CD4-positive, alpha-beta T cell treated with Interleukin-21 for 1 hour (primary cell): Measurements from ENCODE around the gene HPDL.
A peak's percentile ranks its signal among the peaks of the same experiment; 100 is the strongest.

ENCODE experiments used
- DNase-seq: peaks from one replicate; pipeline ENCODE4 v3.0.0-alpha.2; 2020

Gene HPDL

DNA sequence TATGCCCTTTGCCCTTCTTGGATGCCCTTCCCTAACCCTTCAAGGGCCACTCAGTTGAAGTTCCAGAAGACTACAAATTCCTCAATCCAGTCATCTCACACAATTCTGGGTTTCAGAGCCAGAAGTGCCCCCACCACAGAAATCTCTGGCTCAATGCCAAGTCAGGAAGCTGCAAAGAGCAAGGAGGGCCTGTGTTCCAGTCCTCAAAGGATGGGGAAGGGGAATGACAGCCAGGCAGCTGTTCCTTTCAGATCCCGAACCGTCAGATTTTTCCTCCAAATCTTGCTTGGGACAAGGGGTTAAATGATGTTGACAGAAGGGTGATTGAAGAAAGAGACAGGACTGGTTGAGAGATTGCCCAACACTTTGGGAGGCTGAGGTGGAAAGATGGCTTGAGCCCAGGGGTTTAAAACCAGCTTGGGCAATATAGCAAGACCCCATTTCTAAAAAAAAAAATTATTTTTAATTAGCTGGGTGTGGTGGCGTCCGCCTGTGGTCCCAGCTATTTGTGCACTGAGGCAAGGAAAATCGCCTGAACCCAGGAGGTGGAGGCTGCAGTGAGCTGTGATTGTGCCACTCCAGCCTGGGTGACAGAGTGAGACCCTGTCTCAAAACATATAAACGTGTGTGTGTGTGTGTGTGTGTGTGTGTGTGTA is 716 bp upstream of the HPDL start:
- DNase-seq = no peak

DNA sequence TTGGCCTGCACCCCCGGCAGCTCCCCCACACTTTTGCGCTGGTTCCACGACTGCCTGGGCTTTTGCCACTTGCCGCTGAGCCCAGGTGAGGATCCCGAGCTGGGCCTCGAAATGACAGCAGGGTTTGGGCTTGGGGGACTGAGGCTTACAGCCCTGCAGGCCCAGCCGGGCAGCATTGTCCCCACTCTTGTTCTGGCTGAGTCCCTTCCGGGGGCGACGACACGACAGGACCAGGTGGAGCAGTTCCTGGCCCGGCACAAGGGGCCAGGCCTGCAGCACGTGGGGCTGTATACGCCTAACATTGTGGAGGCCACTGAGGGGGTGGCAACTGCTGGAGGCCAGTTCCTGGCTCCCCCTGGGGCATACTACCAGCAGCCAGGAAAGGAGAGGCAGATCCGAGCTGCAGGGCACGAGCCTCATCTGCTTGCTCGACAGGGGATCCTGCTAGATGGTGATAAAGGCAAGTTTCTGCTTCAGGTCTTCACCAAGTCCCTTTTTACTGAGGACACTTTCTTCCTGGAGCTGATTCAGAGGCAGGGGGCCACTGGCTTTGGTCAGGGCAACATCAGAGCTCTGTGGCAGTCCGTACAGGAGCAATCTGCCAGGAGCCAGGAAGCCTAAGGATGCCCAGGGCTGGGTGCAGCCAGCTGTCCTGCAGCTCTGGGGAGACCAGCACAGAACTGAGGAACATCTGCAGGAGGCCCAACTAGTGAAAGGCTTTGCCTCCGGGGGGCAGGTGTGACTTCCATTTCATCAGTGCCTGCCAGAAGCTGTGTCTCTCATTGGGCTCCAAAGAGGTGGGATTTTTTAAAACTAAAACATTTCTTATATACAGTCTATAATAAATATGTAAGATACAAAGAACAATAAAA is 1.2 kb downstream of the HPDL start:
- DNase-seq = no peak

DNA sequence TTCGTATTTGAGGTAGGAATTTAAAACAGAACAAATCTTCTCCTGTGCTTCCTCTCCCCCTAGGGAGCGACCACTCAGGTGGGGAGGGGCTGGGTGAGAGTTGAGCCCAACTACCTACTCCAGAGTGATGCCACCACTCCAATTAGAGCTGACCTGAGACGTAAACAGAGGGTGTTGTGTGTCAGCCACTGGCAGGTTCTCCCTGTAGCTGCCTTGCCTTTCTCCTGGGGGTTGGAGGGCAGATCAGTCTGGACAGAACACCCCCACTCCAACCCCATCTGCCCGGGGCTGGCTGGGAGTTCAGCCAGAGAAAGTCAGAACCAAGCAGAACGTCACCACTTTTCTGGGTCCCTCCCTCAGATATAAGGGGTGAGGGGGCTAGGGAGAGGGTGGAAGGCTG is 2.0 kb downstream of the HPDL start:
- DNase-seq = no peak

DNA sequence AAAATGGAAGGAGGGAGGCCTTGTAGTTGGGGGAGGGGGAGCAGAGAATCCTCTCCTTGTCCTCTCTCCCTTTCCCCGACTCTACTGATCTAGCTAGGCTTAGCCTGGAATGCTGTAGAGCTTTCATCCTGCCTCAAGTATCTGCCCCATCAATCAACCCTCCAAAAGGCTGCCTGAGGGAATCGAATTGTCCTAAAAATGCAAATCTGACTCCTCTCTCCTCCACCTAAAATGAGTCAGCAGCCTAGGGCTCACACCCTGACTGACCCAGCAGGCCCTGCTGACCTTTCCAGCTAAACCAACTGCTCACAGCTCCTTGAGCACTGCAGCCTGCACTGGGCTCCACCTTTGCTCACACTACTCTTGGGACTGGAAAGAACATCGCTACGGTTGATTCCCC is 2.8 kb downstream of the HPDL start:
- DNase-seq = no peak

DNA sequence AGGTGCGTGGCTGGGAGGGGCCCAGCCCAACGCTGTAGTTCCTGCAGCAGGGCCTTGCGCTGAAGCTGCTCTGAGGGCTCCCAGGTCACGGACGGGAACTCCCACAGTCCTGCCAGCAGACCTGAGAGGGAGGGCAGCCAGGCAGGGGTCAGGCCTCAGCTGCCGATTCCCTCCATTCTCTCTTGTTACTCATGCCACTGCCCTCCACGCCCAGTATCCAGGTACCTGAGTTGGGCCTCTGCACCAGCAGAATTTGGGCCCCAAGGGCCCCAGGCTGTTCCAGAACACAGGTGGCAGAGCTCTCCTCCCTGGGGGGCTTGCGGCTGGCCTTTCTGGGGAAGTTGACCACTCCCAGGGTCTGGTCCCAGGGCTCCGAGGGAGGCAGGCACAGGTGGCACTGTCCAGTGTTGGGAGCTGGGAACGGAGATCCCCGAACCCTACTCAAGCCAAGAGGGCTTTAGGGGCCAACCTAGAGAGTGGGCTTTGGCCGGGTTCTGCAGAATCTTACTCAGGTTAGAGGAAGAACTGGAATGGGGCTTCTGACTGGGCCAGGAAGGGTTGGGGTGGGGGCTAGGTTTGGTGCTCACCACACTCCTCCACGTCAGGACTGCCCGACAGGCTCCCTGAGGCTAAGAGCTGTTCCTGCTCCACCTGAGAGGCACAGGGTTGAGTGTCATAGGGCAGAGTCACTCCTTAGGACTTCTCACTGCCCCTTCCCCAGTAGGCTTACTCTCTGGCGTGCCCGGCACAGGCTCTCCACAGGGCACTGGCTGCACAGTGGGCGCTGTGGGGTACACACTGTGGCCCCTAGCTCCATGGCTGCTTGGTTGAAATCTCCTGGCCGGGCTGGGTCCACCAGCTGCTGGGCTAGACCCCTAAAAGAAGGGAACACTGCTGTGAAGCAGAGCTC is 5.0 kb downstream of the HPDL start:
- DNase-seq = no peak

DNA sequence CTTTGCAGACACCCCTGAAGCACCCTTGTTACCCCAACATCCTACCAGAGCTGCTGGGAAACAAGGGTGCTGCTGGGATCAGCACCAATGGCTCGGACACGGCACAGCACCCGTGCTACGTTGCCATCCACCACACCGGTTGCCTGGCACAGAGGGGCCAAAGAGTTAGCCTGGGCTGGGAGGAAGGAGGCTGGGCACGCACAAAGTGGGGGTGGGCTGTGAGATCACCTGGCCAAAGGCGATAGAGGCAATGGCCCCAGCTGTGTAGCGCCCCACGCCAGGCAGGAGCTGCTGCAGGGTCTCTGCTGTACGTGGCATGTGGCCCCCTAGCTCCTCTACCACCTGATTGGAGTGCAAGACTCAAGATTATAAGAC is 5.6 kb downstream of the HPDL start:
- DNase-seq = no peak

DNA sequence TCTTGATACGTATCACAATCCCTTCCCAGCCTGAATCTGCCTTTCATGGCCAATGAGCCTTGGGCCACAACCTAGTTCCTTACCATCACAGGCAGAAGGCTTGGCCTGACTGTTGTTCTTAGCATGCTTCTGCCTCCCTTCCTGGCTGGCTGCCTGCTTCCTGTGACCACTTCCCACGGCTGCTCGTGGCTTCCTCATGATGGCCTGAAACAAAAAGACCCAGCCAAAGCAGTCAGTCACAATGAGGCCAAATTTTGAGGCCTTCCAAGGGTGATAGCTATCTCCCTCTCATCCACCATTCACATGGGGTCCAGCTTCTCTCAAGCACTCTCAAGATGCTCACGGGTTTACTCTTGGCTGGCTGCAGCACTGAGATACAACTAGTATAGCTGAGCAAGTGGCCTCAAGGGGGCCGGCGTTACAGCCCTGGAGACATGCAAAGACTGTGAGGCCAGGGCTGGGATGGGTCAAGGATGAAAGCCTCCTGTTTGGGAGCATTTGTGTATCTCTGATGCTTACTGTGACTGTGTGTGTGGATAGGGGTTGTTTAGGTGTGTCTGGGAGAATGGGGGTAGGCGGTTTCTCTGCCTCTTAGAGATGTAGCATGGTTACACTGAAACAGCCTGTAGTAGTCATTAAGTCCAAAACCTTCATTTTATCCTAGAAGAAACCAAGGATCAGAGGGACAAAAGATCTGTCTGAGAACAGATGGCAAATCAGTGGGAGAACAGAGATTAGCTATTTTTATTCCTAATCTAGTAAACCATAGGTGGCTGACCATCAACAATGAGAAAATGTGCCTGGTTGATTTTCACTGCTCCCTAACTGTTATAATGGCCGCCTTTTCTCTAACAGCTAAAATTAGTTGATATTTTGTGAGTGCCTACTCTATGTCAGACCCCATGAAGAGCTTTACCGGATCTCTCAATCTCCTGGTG is 7.9 kb downstream of the HPDL start:
- DNase-seq = no peak

DNA sequence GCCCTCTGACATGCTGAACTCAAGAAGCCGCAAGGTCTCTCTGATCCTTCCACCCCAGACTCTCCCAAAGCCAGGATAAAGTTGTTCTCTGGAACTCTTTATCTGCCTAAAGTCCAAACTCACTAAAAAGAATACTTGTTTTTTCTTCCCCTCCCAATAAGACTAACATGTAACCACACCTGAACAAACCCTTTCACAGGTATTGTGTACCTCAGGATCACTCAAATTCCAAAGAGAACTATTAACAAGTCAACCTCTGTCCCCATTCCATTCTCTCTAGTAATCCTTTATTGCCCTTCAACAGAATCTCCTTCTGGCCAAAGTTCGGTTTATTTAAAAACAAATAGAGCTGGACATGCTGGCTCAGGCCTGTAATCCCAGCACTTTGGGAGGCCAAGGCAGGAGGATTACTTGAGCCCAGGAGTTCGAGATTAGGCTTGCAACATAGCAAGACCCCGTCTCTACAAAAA is 9.2 kb downstream of the HPDL start:
- no peak for DNase-seq

DNA sequence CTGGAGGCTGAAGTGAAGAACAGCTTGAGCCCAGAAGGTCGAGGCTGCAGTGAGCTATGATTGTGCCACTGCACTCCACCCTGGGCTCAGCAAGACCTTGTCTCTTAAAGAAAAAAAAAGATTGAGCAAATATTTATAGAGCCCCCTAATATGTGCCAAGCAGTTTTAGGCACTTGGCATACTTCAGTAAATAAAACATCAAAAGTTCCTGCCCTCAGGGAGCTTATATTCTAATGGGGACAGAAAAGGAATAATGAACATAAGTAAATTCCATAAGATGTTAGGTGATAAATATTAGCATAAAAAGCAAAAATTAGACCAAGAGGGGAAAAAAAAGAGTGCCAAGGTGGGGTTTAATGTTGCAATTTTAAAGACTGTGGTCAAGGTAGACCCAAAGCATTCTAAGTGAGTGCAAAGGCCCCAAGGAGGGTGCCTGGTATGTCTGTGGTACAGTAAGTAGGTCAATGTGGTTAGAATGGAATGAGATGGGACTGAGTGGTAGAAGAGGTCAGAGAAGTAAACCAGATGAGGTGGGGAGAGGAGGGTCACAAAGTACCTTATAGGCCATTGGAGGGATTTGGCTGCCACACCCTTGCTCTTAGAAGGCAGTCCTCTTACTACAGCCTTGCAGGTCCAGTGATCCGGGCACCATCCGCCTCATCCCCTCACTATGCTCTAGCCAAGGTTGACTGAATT is 11.1 kb downstream of the HPDL start:
- no peak for DNase-seq

DNA sequence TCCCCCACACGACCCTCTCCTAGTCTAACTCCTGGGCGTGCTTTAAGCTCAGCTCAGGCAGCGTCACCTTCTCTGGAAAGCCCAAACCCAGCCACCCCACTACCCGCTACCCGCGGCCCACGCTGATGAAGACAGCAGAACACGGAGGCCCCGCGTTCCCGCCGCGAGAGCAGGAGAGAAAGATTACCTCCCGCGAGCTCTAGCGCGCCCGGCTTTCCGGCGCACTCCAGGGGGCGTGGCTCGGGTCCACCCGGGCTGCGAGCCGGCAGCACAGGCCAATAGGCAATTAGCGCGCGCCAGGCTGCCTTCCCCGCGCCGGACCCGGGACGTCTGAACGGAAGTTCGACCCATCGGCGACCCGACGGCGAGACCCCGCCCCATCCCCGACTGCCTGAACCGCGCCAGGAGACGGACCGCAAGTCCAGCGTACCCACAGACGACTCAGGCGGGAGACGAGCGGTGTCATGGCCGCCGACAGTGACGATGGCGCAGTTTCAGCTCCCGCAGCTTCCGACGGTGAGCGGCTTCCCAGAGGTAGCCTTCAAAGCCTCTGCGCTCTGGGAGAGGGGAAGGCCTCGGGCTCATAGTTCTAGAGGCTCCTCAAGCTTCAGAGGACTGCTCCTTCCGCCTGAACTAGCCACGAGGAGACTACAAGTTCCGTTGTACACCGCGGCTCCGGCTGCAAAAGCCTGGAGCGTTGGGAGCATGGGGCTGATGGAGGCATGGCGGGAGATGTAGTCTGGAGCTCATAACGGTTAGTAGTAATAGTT is 13.3 kb downstream of the HPDL start, which contains the start of the genes MUTYH and TOE1:
Gene MUTYH, minus strand, starts transcription at position 652 of the 770 bp plus-strand sequence. CDS start 5,935 bp downstream, outside the sequence.
Gene TOE1, plus strand, starts transcription at position 382 of the 770 bp plus-strand sequence. Its CDS starts 83 bp downstream, at position 465.
- DNase-seq = peak; percentile 92

DNA sequence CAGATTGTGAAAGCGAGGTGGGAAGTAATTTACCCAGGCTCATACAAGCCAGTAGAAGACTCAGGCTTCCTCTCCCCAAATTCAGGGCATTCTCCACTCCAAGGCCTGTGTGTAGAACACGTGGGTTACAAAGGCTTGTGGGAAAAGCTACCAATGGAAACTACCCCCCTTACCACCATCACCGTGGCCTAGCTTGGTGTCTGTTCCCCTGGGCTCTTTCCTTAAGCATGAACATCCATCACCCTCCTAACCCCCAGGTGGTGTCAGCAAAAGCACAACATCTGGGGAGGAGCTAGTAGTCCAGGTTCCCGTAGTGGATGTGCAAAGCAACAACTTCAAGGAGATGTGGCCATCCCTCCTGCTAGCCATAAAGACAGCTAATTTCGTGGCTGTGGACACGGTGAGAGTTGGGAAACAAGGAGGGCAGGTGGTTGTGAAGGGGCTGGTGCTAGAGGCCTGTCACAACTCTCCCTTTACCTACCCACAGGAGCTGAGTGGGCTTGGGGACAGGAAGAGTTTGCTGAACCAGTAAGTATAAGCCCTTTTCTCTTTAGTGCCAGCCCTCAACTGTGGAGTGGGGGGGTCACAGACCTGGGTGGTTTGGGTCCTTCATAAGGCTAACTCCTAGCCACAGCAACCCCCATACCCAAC is 14.2 kb downstream of the HPDL start:
- DNase-seq = peak; percentile 30

DNA sequence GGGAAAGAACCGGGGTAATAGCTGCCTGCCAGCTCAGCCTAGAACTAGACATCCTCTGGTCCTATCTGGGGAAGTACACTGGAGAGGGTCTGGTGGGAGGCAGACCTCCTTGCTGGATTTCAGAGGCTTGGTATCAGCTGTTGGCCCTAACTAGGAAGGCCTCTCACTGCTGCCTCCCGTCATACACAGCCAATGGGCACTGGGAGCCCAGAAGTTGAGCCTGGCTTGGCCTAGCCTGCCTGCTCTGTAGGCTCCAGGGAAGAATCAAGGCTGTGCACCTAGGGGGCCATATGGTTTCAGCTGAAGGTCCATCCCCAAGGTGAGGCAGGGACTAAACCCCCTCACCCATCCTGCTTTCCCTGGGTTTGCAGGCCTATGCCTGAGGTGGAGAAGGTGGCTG is 17.8 kb downstream of the HPDL start:
- no peak for DNase-seq

DNA sequence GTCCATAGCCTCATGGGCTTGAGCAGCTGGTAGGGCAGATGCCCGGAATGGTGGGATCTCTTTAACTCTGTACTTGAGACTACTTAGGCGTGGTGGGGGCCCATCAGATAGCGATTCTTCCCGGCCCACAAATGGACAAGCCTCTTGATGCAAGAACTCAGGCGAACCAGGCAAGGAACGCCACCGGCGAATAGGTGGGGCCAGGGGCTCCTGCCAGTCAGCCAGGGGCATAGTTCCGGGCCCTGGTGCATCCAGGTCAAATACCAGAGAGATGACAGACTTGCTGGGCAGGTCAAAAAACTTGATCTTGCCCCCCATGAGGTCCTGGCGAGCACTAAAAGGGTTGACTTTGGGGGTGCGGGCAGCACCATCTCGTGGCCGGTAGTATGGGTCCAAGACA is 18.3 kb downstream of the HPDL start:
- no peak for DNase-seq

DNA sequence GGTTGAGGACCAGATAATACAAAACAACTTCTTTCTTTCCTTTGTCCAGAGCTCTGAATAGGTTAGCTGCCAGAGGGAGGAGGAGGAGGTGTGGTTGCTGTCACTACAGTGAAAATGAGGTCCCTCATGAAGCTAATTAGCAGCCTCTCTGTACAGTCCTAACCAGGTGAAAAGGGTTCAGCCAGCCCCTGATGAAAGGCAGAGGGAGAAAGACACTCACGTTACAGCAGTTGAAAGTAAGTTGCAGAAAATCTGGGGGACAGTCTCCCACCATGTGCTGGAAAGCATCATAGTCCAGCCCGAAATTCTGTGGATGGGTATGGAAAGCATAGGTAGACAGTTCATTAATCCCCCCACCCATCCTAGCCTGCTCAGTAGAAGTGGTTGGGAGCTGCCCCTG is 19.8 kb downstream of the HPDL start:
- no peak for DNase-seq

DNA sequence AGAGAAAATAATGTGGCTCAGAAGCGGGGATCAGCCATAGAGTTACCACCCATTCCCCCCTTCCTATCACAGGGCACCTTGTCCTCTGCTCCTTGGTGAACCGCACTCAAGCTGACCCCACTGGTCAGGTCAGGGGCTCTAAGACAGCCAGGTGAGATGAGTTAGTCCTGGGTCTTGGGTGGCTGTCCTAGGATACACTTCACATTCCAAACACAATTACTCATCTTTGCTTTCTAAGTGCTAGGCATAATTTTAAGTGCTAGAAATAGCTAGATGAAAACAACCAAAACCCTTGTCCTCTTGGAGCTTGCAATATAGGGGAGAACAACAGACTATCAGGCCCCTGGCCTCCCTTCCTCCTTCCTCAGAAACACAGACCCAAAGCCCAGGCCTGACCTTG is 21.3 kb downstream of the HPDL start:
- no peak for DNase-seq

DNA sequence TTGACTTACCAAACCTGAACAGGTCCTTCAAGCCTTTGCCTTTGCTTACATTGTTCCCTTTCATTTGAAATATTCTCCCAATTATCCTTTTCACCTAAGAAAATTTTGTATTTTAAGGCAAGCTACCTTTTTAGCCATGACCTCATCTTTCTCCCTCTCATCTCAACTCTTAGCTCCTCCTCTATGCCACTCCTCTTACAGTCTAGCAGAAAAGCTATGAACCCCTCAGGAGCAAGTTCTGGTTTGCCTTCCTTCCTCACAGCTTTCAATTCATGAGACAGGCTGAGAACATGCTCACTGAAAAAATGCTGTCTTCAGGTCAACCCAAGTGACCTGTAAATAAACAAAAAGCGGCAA is 21.9 kb downstream of the HPDL start:
- no peak for DNase-seq

DNA sequence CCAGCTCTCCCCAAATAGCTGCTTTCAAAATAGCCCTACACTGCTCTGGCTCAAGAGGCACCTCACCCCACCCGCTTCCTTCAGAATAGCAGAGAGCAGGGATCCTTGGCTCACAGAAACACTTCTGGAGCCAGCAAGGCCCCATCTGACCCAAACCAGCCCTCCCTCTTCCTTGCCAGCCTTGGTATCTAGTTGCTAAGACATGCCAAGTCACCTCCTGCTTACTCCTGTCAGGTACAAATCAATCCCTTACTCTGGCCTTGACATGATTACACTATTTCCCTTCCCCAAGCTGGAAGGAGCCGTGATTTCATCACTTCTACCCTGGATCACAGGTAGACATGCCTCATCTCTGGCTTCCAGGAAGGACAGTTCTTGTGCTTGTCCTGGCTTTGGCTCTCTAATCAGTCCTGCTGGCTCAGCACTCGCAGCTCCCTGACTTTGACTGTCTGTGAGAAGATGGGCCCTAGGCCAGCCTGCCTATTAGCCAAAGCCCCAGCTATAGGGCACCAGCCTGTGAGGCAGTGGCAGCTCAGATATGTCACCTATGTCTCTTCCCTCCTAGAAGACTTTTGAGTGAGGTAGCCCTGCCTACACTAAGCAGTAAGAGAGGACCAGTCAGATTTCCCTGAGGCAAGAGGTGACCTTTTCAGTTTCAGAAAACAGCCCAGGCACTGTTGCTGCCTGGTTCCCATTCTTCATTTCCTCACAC is 22.4 kb downstream of the HPDL start:
- DNase-seq = no peak

DNA sequence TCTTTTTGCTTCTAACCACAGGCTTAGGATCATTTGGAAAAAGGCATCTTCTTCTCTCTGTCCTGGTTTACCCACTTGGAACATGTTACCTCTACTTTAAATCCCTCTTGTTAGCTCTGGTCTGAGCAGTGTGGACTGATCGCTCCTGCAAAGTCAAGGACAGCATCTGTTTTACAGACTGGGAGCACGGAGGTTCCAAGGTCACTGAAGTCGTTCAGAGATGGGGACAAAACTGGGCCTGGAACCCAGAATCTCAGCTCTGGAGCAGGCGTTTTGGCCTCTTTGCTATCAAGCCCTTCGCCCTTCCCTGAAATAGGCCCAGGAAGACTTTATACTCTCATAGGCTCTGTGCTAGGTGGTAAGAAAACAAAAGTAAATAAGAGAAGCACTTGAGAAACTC is 24.8 kb downstream of the HPDL start:
- DNase-seq = no peak

DNA sequence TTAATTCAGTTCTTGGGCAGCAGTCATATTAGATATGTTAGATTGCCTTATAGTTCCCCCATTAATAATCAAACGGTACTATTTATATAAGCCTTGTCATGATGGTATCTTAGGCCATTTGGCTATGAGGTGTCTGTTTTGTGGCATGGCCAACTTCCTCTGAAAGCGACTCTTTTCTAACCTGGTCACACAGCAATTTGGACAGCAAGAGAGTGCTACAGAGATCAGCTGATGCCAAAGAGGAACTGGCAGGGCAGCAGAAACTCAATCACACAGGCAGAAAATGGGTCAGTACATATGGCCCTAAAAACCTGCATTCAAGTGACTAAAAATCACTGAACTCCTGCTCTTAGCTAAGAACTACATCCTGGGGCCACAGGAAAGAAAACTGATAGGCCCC is 27.0 kb downstream of the HPDL start:
- DNase-seq = no peak
